ENCODE measurements around the gene AP1G1.
"Not testable (repeated sequence)": the region's sequence is repeated elsewhere in the genome, so short reads cannot be mapped to it uniquely, and the experiment has no call there.

AP1G1 gene

DNA sequence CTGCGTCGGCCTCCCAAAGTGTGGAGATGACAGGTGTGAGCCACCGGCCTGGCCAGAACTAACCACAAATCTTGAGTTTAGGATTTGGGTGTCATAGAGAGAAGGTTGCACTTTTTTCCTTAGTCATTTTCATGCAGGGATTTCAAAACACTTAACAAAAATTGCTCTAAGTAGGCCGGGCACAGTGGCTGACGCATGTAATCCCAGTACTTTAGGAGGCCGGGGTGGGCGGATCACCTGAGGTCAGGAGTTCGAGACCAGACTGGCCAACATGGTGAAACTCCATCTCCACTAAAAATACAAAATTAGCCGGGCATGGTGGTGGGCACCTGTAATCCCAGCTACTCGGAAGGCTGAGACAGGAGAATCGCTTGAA lies 1.5 kb upstream of the AP1G1 start:
- not testable (repeated sequence) for DNase-seq (ENCODE audit: low read depth in 1 of 2, low spot score in 1 of 2)

GRCh38 chr16:71807905-71808592 lies 585 bp downstream of the AP1G1 start:
- DNase-seq (ENCODE audit: low read depth in 1 of 2, low spot score in 1 of 2) = peak in 1 of 2 donors; percentile 13

- no peak for DNase-seq (ENCODE audit: low read depth in 1 of 2, low spot score in 1 of 2)
Measured at GRCh38 chr16:71803305-71803690, 5.3 kb downstream of the AP1G1 start.

DNA sequence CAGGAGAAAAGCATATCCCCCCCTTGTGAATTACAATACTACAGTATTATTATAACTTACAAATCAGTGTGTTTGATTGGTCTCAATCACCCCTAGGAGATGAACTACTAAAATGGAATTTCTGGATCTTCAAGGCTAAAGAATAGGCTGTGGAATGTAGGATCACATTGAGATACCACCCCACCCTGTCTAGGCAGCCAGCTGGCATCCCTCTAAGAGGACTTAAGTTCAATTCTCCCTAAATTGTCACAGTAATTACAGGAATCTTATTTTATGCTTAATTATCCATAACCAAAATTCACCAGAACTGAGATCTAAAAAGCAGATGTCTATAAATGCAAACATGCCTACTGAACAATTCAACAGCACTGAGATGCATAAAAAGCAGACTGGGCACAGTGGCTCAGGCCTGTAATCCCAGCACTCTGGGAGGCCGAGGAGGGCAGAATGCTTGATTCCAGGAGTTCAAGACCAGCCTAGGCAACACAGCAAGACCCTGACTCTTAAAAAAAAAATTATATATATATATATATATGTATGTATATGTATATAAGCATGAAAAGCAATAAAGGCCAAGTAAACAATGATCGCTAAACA lies 12.0 kb downstream of the AP1G1 start:
- no peak for DNase-seq (ENCODE audit: low read depth in 1 of 2, low spot score in 1 of 2)

DNA sequence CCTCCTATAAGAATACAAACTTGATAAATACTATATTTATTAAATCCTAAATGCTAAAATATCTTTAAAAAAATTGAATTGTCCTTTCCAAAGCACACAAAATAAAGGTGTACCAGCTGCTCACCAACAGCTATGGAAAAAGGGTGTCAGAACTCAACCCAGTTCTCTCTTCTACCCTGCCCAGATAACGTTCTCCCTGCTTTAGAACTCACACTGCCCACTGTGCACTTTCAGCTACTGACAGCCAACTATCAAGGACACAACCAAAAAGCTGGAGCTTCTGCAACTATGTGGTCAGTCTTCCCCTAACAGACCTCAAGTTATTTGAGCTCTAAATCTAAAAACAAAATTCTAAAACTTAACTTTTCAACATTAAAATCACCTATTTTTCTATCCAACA lies 13.7 kb downstream of the AP1G1 start:
- DNase-seq (ENCODE audit: low read depth in 1 of 2, low spot score in 1 of 2) = no peak

DNA sequence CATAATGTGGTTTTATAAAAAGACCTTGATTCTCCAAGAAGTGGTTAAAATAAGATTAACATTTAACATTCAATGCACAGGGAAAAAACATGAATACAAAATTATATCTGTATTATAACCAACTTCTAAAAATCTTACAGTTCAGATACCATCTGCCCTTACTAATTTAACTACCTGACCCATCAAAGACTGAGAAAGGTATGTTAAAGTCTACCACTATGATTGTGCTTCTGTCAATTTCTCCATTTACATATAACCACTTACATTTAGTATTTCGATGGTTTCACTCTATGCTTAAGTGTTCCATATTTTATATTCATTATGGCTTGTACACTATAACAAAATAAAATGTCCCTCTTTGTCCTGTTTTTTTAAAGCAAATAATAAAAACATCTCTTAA lies 14.6 kb downstream of the AP1G1 start:
- no peak for DNase-seq (ENCODE audit: low read depth in 1 of 2, low spot score in 1 of 2)

DNA sequence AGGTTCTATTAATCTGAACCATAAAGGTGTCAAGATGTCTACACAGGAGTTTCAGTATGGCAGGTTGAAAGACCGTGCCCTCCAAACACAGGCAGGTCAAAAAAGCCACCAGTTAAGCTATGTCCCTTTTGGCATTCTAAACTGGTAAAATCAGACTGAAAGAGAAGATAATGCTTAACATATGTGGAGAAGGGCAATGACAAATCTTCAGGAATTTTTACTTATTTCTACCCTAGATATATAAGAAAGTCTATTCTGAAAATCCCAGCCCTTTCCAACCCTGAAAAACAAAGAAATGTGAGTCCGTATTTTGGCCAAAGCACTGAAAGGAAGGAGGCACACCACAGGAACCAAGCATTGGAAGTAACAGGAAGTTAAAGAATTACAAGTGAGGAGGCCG lies 16.5 kb downstream of the AP1G1 start:
- no peak for DNase-seq (ENCODE audit: low read depth in 1 of 2, low spot score in 1 of 2)

GRCh38 chr16:71790329-71790728 lies 18.3 kb downstream of the AP1G1 start:
- DNase-seq (ENCODE audit: low read depth in 1 of 2, low spot score in 1 of 2) = not testable (repeated sequence)

DNA sequence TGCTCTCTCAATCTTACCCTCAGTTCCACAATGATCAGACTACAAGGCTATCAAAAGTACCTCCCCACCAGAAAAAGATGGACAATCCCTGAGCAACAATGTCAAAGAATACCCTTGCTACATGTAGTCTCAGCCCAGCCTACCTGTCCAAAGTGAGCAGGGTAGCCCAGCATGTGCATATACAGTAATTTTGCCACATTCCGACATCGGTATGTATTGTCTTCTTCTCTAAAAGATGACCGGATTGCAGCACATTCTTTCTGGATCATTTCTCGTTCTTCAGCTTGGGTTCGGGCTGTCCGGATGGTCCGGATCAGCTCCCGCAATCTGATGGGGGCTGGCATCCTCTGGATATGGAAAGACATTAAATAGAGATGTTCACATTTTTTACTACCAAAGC lies 19.5 kb downstream of the AP1G1 start:
- no peak for DNase-seq (ENCODE audit: low read depth in 1 of 2, low spot score in 1 of 2)

GRCh38 chr16:71788578-71788977 lies 20.1 kb downstream of the AP1G1 start:
- no peak for DNase-seq (ENCODE audit: low read depth in 1 of 2, low spot score in 1 of 2)

- DNase-seq (ENCODE audit: low read depth in 1 of 2, low spot score in 1 of 2) = not testable (repeated sequence)
Measured at GRCh38 chr16:71785143-71785542, 23.5 kb downstream of the AP1G1 start.

GRCh38 chr16:71784093-71784492 lies 24.5 kb downstream of the AP1G1 start:
- DNase-seq (ENCODE audit: low read depth in 1 of 2, low spot score in 1 of 2) = no peak

GRCh38 chr16:71781741-71782140 lies 26.9 kb downstream of the AP1G1 start:
- DNase-seq (ENCODE audit: low read depth in 1 of 2, low spot score in 1 of 2) = no peak

- DNase-seq (ENCODE audit: low read depth in 1 of 2, low spot score in 1 of 2) = no peak
Measured at GRCh38 chr16:71780521-71781089, 28.0 kb downstream of the AP1G1 start.

DNA sequence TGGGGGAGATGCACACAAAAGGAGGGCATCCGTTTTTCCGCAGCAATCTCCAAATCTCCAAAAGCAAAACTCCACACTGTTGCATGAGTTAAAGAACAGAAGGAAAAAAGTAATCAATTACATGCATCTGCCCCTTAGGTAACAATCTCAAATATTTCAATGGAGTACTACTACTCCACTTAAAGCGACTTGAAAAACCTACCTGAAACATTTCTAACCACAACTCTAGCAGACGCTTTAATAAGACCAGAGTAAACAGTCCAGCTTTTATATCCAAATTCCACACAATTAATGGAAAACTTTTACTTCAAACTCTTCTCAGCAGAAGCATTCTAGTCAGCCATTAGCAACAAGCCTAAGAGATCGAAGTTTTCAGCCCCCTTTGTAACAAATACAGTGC lies 29.9 kb downstream of the AP1G1 start:
- DNase-seq (ENCODE audit: low read depth in 1 of 2, low spot score in 1 of 2) = no peak

DNA sequence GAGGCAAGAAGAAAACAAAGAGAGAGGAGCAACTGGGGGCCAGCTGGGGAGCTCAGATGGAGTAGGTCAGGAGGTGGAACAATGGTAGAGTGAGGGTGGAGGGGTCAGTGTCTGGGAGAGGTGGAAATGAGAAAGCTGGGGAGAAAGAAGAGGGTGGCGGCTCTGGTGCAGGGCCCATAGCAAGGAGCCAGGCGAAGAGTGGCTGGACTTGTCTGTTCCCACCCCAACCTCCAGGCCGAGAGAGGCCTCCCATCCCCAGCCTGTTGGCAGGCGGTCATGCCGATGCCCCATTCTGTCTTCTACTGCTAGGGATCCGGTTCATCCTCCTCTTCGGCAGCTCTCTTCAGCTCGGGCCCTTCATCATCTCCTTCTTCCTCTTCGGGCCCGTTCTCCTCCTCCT lies 31.3 kb downstream of the AP1G1 start:
- DNase-seq (ENCODE audit: low read depth in 1 of 2, low spot score in 1 of 2) = no peak

DNA sequence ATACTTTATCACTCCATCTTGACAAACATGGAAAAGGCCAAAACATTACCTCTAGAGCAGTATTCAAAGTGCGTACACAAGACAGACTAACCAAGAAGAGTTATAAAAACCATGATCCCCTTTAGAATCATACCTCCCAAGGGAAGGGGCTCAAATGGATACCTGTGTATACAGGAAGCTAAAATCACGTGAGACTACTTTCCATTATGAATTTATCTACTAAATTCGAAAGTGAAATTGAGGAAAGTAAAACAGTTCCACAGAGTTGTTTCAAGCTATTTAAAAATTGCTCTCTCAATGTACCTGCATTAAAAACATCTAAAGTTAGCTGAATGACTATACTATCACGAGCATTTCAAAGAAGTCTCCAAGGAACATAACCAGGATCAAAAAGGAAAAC lies 32.7 kb downstream of the AP1G1 start:
- no peak for DNase-seq (ENCODE audit: low read depth in 1 of 2, low spot score in 1 of 2)

DNA sequence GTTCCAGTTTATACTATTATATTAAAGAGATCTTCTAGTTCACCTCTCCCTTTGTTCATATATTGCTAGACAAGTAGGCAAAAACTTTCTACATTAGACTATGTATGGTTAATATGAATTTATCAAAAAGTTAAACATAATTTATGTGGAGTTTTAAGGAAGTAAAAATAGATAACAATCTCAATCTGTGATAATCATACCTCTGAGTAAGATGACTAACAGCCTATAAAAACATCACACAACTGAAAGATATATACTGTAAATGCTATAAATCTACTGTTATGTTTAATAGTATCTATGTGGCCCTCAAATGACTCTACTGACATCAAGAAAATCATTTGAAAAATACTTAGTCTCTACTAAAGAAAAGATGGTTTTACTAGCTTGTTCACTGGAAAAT lies 37.1 kb downstream of the AP1G1 start:
- no peak for DNase-seq (ENCODE audit: low read depth in 1 of 2, low spot score in 1 of 2)

- no peak for DNase-seq (ENCODE audit: low read depth in 1 of 2, low spot score in 1 of 2)
Measured at GRCh38 chr16:71769222-71769621, 39.4 kb downstream of the AP1G1 start.

DNA sequence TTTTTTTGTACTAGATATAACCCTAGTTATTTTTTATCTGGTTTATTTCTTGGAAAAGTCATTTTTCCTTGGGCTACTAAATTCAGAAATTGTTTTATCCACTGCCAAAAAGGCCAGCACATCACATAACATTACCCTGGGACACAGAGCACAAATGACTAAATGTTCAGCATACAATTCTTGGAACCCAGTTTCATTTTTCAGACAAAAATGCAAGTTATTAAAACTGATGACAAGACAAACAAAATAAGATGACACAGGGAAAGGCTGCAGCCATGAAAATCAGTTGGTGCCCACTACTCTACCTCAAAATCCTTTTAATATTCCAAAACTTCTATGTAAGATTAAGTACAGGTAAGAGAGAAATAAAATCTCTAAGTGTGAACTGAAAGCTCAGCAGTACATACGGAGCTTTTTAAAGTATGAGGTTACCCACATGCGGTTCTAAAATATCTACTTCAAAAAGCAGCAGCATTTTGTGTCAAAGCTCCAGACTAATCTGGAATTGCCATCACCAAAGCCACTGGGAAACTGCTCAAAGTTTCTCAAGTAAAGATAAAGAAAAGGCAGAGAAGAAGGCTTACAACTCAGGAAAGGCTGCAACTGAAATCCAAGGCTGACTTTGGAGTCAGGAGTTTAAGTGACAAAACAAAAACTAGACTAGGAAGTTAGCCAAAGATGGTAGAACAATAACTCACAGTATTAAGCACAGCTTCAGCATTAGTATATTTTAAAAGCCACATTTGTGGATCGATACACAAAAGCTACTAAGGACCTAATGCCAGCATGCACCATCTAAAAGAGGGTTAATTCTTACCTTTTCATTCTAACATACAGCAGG lies 41.4 kb downstream of the AP1G1 start:
- DNase-seq (ENCODE audit: low read depth in 1 of 2, low spot score in 1 of 2) = no peak

DNA sequence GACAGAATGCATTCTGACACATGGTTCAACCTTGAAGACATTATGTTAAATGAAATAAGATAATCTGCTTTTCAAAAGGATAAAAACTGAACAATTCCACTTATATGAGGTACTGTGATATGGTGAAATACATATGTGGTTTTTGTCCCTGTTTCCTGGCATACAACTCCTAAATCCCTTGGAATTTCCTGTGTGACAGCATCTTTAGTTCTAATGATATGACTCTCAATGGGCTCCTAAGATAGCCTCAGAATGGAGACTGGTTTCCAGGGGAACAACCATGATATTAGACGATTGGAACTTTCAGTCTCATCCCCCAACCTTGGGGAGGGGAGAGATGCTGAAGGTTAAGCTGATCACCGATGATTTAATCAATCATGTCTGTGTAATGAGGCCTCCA lies 46.4 kb downstream of the AP1G1 start:
- no peak for DNase-seq (ENCODE audit: low read depth in 1 of 2, low spot score in 1 of 2)

- DNase-seq (ENCODE audit: low read depth in 1 of 2, low spot score in 1 of 2) = no peak
Measured at GRCh38 chr16:71761097-71761496, 47.5 kb downstream of the AP1G1 start.
